H1 (cell line): ENCODE data around the gene OBSCN.

ENCODE experiments used
- CEBPB ChIP-seq: IDR thresholded peaks from 2 replicates; pipeline ENCODE4 v1.6.1; 2012; ENCODE audit warnings: low read depth, low read length
- PHF8 ChIP-seq: fragments of 200-600 bp; sonication (generic); conservative IDR thresholded peaks from 2 replicates; pipeline ENCODE4 v1.7.1; 2012; ENCODE audit warnings: low read depth, mild to moderate bottlenecking, inconsistent platforms, low read length, moderate library complexity
- POLR2A ChIP-seq, 2 experiments: IDR thresholded peaks; 1 replicate in 1 of 2; 2 replicates in 1 of 2; pipeline ENCODE4 v1.6.1; 2011; ENCODE audit warnings: low read depth in 2 of 2, low read length in 2 of 2, mild to moderate bottlenecking in 2 of 2; ENCODE audit errors: control extremely low read depth in 1 of 2
- POLR2AphosphoS5 ChIP-seq: IDR thresholded peaks from 2 replicates; pipeline ENCODE4 v1.6.1; 2011; ENCODE audit warnings: low read depth, low read length
- TF ChIP-seq, protein P1 (sequence below), 3 experiments: IDR thresholded peaks; 1 replicate in 2 of 3; 2 replicates in 1 of 3; pipeline versions ENCODE4 v1.5.1 to v1.6.1; 2011; ENCODE audit warnings: low read length in 3 of 3, mild to moderate bottlenecking in 3 of 3, inconsistent platforms in 2 of 3, low read depth in 1 of 3, moderate library complexity in 1 of 3; ENCODE audit not compliant: insufficient read depth in 1 of 3; ENCODE audit errors: control extremely low read depth in 1 of 3
- TF ChIP-seq, protein P2 (sequence below): IDR thresholded peaks from 2 replicates; pipeline ENCODE4 v1.6.1; 2012; ENCODE audit warnings: inconsistent platforms
- TF ChIP-seq, protein P3 (sequence below): IDR thresholded peaks from 2 replicates; pipeline ENCODE4 v1.6.1; 2012; ENCODE audit warnings: low read length, inconsistent platforms

DNA sequence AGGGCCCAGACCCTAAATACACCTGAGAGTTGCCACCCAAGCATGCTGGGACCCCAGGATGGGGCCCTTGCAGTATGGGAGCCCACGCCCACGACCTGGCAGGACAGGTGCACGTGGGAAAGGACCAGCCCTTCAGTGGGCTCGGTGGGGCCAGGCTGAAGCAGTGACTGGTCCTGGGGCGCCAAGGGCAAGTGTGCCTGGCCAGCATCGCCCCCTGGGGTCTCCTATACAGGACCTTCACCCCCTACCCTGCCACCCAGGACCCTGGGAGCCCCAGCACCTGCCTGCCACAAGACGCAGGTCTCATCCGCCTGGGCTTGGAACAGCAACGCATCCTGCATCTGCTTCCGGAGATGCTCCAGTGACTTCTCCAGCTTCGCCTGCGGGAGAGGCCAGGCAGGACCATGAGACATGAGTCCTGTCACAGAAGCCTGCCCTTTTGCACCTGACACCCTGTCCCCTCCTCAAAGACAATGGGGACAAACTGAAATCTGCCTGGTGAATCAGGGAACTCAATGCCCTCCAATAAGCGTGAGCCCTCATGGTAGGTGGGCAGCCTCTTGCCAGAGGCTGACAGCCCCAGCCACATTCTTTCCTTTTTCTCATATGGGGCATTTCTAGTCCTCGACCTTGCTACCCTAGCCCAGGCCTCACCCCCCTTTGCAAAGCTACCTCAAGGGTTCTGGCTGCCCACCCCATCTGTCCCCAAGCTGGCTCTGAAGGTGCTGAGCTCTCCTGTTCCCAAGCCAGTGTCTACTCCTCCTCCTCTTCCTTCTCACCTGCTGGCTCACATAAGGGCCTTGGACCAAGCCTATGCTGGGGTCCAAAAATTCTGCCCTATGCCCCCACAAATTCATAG lies 194.2 kb downstream of the OBSCN start:
- TF ChIP-seq CEBPB (no peak), POLR2AphosphoS5 (no peak), POLR2A (IDR thresholded peaks at IDR 0.05; ENCODE audit: control extremely low read depth in 1 of 2, low read depth in 2 of 2, low read length in 2 of 2) (no peak), PHF8 (no peak)
- TF ChIP-seq, protein P1, sequence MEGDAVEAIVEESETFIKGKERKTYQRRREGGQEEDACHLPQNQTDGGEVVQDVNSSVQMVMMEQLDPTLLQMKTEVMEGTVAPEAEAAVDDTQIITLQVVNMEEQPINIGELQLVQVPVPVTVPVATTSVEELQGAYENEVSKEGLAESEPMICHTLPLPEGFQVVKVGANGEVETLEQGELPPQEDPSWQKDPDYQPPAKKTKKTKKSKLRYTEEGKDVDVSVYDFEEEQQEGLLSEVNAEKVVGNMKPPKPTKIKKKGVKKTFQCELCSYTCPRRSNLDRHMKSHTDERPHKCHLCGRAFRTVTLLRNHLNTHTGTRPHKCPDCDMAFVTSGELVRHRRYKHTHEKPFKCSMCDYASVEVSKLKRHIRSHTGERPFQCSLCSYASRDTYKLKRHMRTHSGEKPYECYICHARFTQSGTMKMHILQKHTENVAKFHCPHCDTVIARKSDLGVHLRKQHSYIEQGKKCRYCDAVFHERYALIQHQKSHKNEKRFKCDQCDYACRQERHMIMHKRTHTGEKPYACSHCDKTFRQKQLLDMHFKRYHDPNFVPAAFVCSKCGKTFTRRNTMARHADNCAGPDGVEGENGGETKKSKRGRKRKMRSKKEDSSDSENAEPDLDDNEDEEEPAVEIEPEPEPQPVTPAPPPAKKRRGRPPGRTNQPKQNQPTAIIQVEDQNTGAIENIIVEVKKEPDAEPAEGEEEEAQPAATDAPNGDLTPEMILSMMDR (IDR thresholded peaks at IDR 0.05; ENCODE audit: control extremely low read depth in 1 of 3, insufficient read depth in 1 of 3, low read depth in 1 of 3, low read length in 3 of 3): no peak
- TF ChIP-seq, protein P2, sequence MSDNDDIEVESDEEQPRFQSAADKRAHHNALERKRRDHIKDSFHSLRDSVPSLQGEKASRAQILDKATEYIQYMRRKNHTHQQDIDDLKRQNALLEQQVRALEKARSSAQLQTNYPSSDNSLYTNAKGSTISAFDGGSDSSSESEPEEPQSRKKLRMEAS: no peak
- TF ChIP-seq, protein P3, sequence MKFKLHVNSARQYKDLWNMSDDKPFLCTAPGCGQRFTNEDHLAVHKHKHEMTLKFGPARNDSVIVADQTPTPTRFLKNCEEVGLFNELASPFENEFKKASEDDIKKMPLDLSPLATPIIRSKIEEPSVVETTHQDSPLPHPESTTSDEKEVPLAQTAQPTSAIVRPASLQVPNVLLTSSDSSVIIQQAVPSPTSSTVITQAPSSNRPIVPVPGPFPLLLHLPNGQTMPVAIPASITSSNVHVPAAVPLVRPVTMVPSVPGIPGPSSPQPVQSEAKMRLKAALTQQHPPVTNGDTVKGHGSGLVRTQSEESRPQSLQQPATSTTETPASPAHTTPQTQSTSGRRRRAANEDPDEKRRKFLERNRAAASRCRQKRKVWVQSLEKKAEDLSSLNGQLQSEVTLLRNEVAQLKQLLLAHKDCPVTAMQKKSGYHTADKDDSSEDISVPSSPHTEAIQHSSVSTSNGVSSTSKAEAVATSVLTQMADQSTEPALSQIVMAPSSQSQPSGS: no peak
